Prostate gland (tissue), 2 donors: ENCODE measurements around the gene PPFIA2.

Experiments used
- POLR2A ChIP-seq: fragments of 450-650 bp; IDR thresholded peaks from one replicate; pipeline ENCODE4 v1.6.1; 2016; ENCODE audit warnings: antibody characterized with exemption, mild to moderate bottlenecking
- TF ChIP-seq, protein P1 (sequence below), 4 experiments: fragments of 200-600 bp in 2 of 4; fragments of 450-650 bp in 2 of 4; sonication (generic) in 2 of 4; IDR thresholded peaks; 1 replicate in 3 of 4; 2 replicates in 1 of 4; pipeline ENCODE4 v1.5.1; 2016 to 2019; ENCODE audit warnings: antibody characterized with exemption in 4 of 4, mild to moderate bottlenecking in 2 of 4, moderate library complexity in 2 of 4

DNA sequence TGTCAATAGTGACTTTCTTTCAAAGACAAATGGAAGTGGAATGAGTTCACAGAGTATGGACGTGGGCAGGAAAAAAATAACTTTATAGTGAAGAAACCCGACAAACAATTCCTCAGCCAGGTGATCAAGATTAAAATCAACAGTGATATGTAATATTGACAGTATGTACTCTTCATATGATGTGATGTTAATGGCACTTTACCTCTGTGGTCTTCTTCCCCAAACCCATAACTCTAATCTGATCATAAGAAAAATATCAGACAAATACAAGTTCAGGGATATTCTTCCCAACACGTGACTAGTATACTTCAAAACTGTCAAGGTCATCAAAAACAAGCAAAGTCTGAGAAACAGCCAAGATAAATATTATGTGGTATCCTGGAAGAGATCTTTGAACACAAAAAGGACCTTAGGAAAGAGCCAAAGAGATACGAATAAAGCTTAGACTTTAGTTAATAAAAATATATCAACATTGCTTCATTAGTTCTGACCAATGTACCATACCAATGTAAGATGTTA lies 215.5 kb downstream of the PPFIA2 start:
- no peak for TF ChIP-seq POLR2A
- TF ChIP-seq, protein P1, sequence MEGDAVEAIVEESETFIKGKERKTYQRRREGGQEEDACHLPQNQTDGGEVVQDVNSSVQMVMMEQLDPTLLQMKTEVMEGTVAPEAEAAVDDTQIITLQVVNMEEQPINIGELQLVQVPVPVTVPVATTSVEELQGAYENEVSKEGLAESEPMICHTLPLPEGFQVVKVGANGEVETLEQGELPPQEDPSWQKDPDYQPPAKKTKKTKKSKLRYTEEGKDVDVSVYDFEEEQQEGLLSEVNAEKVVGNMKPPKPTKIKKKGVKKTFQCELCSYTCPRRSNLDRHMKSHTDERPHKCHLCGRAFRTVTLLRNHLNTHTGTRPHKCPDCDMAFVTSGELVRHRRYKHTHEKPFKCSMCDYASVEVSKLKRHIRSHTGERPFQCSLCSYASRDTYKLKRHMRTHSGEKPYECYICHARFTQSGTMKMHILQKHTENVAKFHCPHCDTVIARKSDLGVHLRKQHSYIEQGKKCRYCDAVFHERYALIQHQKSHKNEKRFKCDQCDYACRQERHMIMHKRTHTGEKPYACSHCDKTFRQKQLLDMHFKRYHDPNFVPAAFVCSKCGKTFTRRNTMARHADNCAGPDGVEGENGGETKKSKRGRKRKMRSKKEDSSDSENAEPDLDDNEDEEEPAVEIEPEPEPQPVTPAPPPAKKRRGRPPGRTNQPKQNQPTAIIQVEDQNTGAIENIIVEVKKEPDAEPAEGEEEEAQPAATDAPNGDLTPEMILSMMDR (IDR thresholded peaks at IDR 0.05) = no peak
